Hepatocyte (in vitro differentiated cells): ENCODE data around the gene SAMD13. TPM values are rescaled to one million over a fixed set of nuclear protein-coding genes. Genes with fewer than 3 reads are reported as not detected.

Experiments
- DNase-seq: peaks from one replicate; pipeline ENCODE4 v3.0.0-alpha.2; 2016; ENCODE audit warnings: low spot score
- H2AFZ ChIP-seq: fragments of 200-600 bp; sonication (generic); 2 replicates; pipeline ENCODE4 v1.6.0; 2016; ENCODE audit warnings: antibody characterized with exemption, mild to moderate bottlenecking
- H3K27ac ChIP-seq: fragments of 200-600 bp; sonication (generic); 2 replicates; pipeline ENCODE4 v1.5.1; 2016; ENCODE audit warnings: mild to moderate bottlenecking
- H3K27me3 ChIP-seq: fragments of 200-600 bp; sonication (generic); 2 replicates; pipeline ENCODE4 v1.6.1; 2016
- H3K36me3 ChIP-seq: fragments of 200-600 bp; sonication (generic); replicated peaks from 2 replicates; pipeline ENCODE4 v1.5.1; 2016; ENCODE audit warnings: low read depth; ENCODE audit not compliant: insufficient read depth
- H3K4me1 ChIP-seq: fragments of 200-600 bp; sonication (generic); 2 replicates; pipeline ENCODE4 v1.5.1; 2016; ENCODE audit warnings: mild to moderate bottlenecking, moderate library complexity; ENCODE audit not compliant: insufficient read depth
- H3K4me2 ChIP-seq: fragments of 200-600 bp; sonication (generic); 2 replicates; pipeline ENCODE4 v1.6.0; 2016
- H3K4me3 ChIP-seq: fragments of 200-600 bp; sonication (generic); 2 replicates; pipeline ENCODE4 v1.5.1; 2016; ENCODE audit warnings: mild to moderate bottlenecking
- H3K79me2 ChIP-seq: fragments of 200-600 bp; sonication (generic); 2 replicates; pipeline ENCODE4 v1.6.0; 2017; ENCODE audit warnings: mild to moderate bottlenecking
- H3K9me2 ChIP-seq: fragments of 200-600 bp; sonication (generic); replicated peaks from 2 replicates; pipeline ENCODE4 v1.6.0; 2017; ENCODE audit warnings: mild to moderate bottlenecking; ENCODE audit not compliant: insufficient read depth
- H3K9me3 ChIP-seq: fragments of 200-600 bp; sonication (generic); 2 replicates; pipeline ENCODE4 v1.5.1; 2016; ENCODE audit warnings: low read depth, mild to moderate bottlenecking
- H4K20me1 ChIP-seq: fragments of 200-600 bp; sonication (generic); 2 replicates; pipeline ENCODE4 v1.6.0; 2016; ENCODE audit warnings: mild to moderate bottlenecking; ENCODE audit not compliant: insufficient read depth, poor library complexity, severe bottlenecking
- CTCF ChIP-seq: fragments of 200-600 bp; sonication (generic); IDR thresholded peaks from 2 replicates; pipeline ENCODE4 v1.5.1; 2016; ENCODE audit warnings: antibody characterized with exemption, mild to moderate bottlenecking; ENCODE audit not compliant: poor library complexity
- EZH2 ChIP-seq: fragments of 200-600 bp; sonication (generic); IDR thresholded peaks from 2 replicates; pipeline ENCODE4 v1.6.1; 2016; ENCODE audit warnings: antibody characterized with exemption, mild to moderate bottlenecking, borderline replicate concordance
- EZH2phosphoT487 ChIP-seq: fragments of 200-600 bp; sonication (generic); IDR thresholded peaks from one replicate; pipeline ENCODE4 v1.6.1; 2018; ENCODE audit warnings: antibody characterized with exemption, mild to moderate bottlenecking, low read depth, moderate library complexity; ENCODE audit not compliant: unreplicated experiment, severe bottlenecking
- WGBS: methylation state at CpG from one replicate; pipeline ENCODE4 v1.1.6; 2016; ENCODE audit warnings: low lambda C conversion rate; ENCODE audit errors: missing lambda C conversion rate; 5-methylcytosine and 5-hydroxymethylcytosine counted together
- polyA plus RNA-seq: library from polyadenylated mRNA; unstranded; fragments of >200 nt; fragmentation: Nextera tagmentation; extraction: Ambion mirVana; gene quantifications from 2 replicates; pipeline ENCODE4 v1.2.1, GENCODE V29; 2016
- total RNA-seq: library from RNA; depleted of rRNA; stranded (reverse); fragments of >200 nt; gene quantifications from 2 replicates; pipeline ENCODE4 v1.2.3, GENCODE V29; 2014

Gene SAMD13
- total and polyA plus RNA-seq, 2 experiments from 2014 or later, result 0.88 to 2.4 TPM

- DNase-seq, result no peak
- Histone ChIP-seq H3K79me2 (no peaks in the 10 kb centered on the region), H3K4me3 (no peak overlapping the region), H3K4me1 (peaks cover 3% of the 10 kb centered on the region), H4K20me1 (no peaks in the 10 kb centered on the region), H3K4me2 (no peak overlapping the region), H3K9me3 (no peaks in the 10 kb centered on the region), H3K27ac (no peak overlapping the region), H3K27me3 (no peaks in the 10 kb centered on the region), H3K9me2 (no peaks in the 10 kb centered on the region), H3K36me3 (no peaks in the 10 kb centered on the region), H2AFZ (no peak overlapping the region)
- TF ChIP-seq EZH2 (no peak), CTCF (no peak), EZH2phosphoT487 (no peak)
- 79% methylated on average over 4 of the region's 4 CpGs for WGBS
Observed at GRCh38 chr1:84370831-84371394, 69.4 kb downstream of the SAMD13 start.

- Histone ChIP-seq H3K9me3 (no peaks in the 10 kb centered on the region), H3K4me3 (no peak overlapping the region), H3K36me3 (no peaks in the 10 kb centered on the region), H3K9me2 (no peaks in the 10 kb centered on the region), H3K79me2 (no peaks in the 10 kb centered on the region), H3K4me1 (no peaks in the 10 kb centered on the region), H3K4me2 (no peak overlapping the region), H4K20me1 (no peaks in the 10 kb centered on the region), H2AFZ (no peak overlapping the region), H3K27me3 (no peaks in the 10 kb centered on the region), H3K27ac (no peak overlapping the region)
- TF ChIP-seq EZH2phosphoT487 (no peak), EZH2 (no peak), CTCF (no peak)
- no peak for DNase-seq
- 48% methylated on average over 2 of the region's 2 CpGs for whole genome bisulfite sequencing
Observed at GRCh38 chr1:84373436-84374141, 72.1 kb downstream of the SAMD13 start.

GRCh38 chr1:84374991-84375696, 73.6 kb downstream of the SAMD13 start:
- Histone ChIP-seq H3K4me1 (no peaks in the 10 kb centered on the region), H2AFZ (no peak overlapping the region), H3K4me3 (no peak overlapping the region), H3K27me3 (no peaks in the 10 kb centered on the region), H4K20me1 (no peaks in the 10 kb centered on the region), H3K27ac (no peak overlapping the region), H3K79me2 (no peaks in the 10 kb centered on the region), H3K4me2 (no peak overlapping the region), H3K36me3 (no peaks in the 10 kb centered on the region), H3K9me3 (no peaks in the 10 kb centered on the region), H3K9me2 (no peaks in the 10 kb centered on the region)
- no peak for DNase-seq
- 89% methylated on average over 5 of the region's 5 CpGs for WGBS
- TF ChIP-seq EZH2phosphoT487 (no peak), EZH2 (no peak), CTCF (no peak)
